Activated CD8-positive, alpha-beta memory T cell treated with anti-CD3 and anti-CD28 coated beads, Interleukin-2, amount 50 U/mL, for 4 hours (primary cell): ENCODE results near the gene JMJD1C.

ENCODE experiments used
- DNase-seq: peaks from one replicate; pipeline ENCODE4 v3.0.0-alpha.2; 2020

JMJD1C gene

GRCh38 chr10:63434866-63435854, 30.6 kb downstream of the JMJD1C start:
- no peak for DNase-seq

DNA sequence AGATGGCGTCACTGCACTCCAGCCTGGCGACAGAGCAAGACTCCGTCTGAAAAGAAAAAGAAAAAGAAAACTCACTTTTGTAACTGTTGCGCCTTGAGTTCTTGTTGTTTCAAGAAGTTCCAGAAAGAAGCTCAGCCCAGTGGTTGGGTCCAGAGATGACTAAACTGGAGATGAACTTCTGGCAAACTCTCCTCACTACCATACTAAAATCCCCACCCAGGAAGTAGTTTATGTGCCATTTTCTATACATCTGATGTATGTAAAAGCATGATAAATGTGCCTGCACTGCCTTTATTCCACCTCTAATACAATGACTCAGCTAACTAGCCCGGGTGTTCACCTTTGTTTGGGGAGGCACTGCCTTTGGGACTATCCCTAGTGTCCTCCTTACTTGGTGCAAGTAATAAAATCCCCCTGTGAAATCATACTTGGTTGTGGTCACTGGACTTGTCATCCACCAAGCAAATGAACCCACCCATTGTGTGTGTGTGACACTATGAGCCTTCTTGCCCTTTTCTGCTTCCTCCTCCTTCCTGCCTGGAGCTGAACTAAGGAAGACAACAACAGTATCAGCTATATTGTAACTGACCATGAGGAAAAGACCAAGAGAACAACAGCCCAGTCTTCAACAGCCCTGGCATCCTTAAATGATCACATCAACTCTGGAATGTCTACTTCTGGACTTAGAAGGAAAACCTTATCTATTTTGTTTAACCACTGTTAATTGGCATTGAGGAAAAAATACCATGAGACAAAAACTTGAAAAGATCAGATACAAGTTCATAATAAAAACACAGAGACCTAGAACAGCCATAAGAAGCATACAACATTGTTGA, 33.6 kb downstream of the JMJD1C start:
- DNase-seq, result no peak

DNA sequence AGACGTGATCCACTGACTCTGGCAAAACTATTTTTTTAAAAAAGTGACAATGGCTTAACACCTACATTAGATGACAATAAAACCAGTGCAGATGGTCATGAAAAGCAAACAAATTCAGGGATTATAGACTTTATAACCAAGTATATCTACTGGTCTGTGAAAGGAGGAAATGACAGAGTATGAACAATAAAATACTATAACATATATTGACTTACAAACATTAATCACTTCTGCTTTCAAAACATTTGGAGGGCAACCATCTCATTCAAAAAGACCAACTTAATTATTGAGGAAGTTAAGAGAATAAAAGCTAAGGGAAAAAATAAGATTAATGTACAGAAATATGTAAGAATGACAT, 34.8 kb downstream of the JMJD1C start:
- no peak for DNase-seq

- DNase-seq, result no peak
Measured at GRCh38 chr10:63430091-63430998, 35.4 kb downstream of the JMJD1C start.

DNA sequence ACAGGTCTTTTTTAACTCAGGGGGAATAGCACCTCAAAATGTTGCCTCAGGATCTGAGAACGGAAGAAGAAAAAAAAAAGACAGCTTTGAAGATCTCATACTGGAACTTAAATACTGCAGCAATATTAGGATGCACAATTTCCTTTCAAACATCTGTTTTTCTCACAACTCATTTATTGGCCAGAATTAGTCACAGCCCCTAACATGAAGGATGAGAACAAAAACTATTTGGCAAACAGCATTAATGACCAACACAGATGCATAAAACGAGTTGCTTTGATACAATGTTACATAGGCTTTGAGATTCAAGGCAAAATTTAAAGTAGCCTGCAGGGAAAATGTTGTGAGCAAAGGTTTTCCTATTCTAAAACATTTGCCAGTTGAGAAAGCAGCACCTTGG, 36.5 kb downstream of the JMJD1C start:
- no peak for DNase-seq

DNA sequence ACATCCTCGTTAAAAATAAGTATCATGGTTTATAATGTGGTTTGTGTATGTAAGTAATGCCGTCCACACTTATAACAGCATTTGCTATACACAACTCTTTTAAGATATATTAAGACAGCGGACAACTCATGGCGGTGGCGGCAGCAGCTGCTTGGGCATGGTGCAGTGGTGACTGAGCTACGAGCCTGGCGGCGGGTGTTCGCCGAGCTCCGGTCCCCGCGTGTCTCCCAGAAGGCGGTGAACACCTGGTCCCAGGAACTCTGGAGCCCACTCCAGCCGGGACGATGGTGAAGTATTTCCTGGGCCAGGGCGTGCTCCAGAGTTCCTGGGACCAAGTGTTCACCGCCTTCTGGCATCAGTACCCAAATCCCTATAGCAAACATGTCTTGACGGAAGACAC, 38.8 kb downstream of the JMJD1C start:
- no peak for DNase-seq

DNA sequence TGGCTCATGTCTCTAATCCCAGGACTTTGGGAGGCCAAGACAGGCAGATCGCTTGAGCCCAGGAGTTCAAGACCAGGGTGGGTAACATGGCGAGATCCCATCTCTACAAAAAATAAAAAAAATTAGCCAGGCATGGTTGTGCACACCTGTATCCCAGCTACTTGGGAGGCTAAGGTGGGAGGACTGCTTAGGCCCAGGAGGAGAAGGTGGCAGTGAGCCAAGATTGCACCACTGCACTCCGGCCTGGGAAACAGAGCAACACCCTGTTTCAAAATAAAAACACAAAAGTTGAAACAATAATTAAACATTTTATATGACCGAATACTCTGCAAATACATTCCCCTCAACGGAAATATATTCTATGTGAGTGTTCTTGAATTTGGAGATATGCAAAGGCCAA, 40.3 kb downstream of the JMJD1C start:
- DNase-seq, result no peak

DNA sequence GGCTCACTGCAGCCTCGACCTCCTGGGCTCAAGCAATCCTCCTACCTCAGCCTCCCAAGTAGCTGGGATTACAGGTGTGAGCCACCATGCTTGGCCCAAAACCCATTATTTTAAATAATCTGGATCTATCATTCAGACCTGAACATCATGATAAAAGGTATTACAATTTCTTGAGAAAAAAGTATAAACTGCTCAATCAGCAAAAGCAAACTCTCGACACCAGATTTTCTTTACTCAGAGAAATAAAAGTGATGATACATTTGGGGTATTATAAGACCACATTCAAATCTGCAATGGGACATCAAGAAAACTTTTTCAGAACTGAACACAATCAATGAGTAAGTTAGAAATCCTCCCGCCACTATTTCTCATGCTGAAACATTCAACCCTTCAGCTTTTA, 41.2 kb downstream of the JMJD1C start:
- no peak for DNase-seq

- no peak for DNase-seq
Measured at GRCh38 chr10:63423494-63423893, 42.3 kb downstream of the JMJD1C start.

DNA sequence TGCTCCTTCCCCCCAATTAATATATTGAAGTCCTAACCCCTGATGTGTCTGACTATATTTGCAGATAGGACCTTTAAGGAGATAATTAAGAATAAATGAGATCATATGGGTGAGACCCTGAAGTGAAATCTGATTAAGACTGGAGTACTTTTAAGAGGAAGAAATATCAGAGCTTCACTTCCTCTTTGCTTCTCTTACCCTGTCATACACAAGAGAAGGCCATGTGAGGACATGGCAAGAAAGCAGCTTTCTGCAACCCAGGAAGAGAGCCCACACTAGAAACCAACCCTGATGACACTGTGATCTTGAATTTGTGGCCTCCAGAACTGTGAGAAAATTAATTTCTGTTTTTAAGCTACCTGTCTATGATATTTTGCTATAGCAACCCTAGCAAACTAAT, 44.2 kb downstream of the JMJD1C start:
- no peak for DNase-seq

DNA sequence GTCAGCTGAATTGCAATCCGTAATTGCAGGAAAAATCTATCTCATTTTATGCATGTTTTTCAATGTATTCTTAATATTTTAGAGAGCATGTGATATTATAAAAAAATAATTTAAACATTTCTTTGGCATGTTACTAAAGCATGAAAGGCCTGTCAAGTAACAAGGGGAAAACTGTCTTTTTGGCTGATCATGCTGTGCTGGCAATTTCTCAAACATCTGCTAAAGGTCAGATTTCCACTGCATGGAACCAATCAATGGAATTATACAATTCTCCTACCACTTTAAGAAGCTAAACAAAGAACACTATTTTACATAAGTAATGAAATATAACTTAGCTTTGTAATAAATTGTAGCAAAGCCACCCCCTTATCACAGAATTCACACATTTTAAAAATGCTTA, 49.4 kb downstream of the JMJD1C start:
- DNase-seq, result no peak

GRCh38 chr10:63415640-63416244, 50.0 kb downstream of the JMJD1C start:
- no peak for DNase-seq

GRCh38 chr10:63414481-63415260, 51.1 kb downstream of the JMJD1C start:
- DNase-seq, result no peak

DNA sequence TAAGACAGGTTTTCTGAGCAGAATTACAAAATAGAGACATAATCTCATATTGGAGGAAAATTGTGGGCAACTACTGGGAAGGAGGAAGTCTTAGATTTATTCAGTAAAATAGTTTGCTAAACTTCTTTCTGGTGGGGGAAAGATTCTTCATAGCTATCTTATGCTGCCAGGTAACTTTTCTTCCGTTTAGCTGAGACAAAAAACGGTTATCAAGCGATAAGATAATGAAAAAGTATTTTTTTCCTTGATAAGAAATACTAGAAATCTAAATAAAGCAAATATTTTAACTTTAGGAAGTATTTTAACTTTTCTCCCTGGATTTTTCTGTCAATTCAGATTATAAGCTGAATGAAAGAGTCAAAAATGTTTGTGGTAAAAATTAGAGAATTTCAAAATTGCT, 52.3 kb downstream of the JMJD1C start:
- no peak for DNase-seq

- DNase-seq, result no peak
Measured at GRCh38 chr10:63412304-63412703, 53.5 kb downstream of the JMJD1C start.

DNA sequence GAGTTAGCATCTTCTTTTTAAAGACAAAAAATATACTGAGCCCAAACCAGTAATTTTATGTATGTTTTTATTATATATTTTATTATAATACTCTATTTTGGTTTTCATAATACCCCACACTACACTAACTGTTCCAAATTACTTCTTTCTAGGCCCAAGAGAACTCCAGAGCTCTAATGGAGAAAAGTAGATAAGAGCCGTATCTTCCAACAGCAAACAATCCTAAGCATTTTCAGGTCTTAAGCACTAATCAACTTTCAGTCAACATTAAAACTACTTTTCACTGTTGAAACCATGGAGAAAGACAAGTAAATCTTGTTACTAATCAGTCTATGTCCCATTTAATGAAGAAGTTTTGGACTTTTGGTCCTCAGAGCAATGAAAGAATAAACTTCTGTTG, 55.1 kb downstream of the JMJD1C start:
- DNase-seq, result no peak

DNA sequence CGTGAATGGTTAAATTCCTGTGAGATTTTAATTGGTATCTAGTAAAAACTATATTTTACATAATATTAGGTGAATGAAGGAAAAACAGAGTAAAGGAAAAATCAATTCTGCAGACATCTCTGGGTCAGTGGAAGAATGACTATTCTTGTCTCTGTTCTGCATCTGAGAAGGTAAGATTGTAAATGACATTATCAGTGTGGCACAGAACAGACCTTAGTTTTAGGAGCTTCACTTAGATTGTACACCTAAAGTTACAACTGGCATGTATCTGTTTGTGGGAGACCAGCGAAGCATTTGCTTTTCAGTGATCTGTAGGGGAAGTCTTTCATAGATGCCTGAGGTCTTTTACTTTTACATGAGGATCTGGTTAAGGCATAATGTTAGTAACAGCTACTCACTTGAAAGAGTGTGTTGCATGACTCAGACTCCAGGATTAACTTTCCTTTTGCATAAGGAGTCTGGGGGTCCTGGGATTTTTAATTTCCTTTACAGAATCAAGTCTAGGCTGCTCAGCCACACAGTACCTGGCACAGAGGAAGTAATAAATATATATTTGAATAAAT, 56.2 kb downstream of the JMJD1C start:
- no peak for DNase-seq

DNA sequence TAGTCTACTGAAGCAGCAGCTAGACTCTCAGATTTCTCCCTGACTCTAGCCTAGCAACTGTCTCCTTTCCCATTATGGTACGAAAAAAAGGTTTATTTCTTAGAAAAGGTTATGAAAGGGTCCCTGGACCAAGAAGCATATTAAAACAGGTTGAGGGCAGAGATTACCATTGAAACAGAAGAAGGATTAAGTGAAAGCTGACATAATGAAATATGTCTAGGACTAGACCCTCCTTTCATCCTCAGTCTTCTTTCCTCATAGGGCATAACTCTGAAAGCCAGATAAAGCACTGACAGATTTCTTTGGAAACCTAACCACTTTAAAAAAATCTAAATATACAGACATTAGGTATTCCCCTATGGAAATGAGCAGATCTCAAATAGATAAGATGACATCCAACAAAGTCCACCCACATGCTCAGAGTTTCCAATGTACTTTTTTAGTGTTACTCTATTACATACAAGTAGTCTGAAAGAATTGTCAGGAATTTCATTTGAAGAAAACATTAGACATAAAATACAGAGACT, 58.6 kb downstream of the JMJD1C start:
- no peak for DNase-seq

DNA sequence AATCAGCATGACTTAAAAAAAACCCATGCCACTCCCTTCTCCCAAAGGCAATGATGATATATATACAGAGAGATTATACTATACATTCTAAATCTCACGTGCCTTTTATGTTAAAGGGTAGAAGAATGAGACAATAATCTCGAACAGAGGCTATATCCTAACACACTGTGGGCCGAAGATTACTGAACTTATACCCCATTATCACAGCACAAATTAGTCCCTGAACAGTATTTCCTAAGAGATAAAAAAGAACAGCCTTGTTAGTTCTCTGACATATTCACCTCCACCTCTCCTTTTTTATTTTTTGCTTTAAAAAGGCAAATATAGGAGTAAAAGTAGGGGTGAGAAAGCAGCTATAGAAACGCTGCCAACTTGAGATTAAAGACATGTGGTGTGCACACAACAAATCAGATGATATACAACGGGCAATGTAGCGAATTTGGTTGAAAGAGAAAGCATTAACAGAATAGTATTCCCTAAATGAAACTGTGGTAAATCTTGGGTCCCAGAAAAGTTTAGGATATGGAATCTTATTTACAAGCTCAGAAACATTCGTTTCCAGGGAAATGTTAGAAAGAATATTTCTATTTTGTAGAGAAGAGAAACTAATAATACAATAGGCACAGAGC, 69.5 kb downstream of the JMJD1C start:
- no peak for DNase-seq

DNA sequence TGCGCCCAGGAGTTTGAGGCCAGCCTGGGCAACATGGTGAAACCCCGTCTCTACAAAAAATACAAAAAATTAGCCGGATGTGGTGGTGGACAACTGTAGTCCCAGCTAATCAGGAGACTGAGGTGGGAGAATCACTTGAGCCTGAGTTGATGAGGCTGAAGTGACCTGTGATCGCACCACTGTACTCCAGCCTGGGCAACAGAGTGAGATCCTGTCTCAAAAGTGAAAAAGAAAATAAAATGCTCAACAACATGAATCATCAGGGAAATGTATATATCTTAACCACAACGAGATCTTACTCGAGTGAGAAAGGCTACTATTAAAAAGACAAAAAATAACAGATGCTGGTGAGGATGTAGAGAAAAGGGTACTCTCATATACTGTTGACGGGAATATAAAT, 72.7 kb downstream of the JMJD1C start:
- no peak for DNase-seq

DNA sequence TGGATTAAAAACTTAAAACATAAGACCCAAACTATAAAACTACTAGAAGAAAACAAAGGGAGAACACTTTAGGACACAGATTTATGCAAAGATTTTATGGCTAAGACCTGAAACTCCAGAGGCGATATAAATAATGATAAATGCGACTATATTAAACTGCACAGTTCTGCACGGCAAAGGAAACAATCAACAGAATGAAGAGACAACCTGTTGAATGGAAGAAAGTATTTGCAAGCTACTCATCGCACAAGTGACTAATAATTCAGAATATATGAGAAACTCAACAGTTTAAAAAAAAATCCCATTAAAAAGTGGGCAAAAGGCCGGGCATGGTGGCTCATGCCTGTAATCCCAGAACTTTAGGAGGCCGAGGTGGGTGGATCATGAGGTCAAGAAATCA, 73.6 kb downstream of the JMJD1C start:
- no peak for DNase-seq
